DND-41 (cell line): ENCODE results near the gene CD82.

Source experiments
- ATAC-seq: fragments of 200-7000 bp; cut with Tn5 transposase; 3 replicates; pipeline ENCODE4 v1.9.1; 2021; ENCODE audit warnings: low read depth; ENCODE audit not compliant: insufficient read depth
- DNase-seq: peaks from one replicate; pipeline ENCODE4 v3.0.0-alpha.2; 2020
- H2AFZ ChIP-seq: 2 replicates; pipeline ENCODE4 v1.6.0; 2012; ENCODE audit warnings: low read depth, low read length
- H3K27ac ChIP-seq: 2 replicates; pipeline ENCODE4 v1.5.1; 2012; ENCODE audit warnings: low read length, inconsistent platforms
- H3K27me3 ChIP-seq: fragments of 200-600 bp; sonication (generic); 2 replicates; pipeline ENCODE4 v1.6.0; 2012; ENCODE audit warnings: low read length, mild to moderate bottlenecking, inconsistent platforms; ENCODE audit not compliant: insufficient read depth, poor library complexity
- H3K36me3 ChIP-seq: 2 replicates; pipeline ENCODE4 v1.5.1; 2012; ENCODE audit warnings: low read length, inconsistent platforms; ENCODE audit not compliant: insufficient read depth
- H3K4me1 ChIP-seq: 2 replicates; pipeline ENCODE4 v1.5.1; 2012; ENCODE audit warnings: mild to moderate bottlenecking, low read length; ENCODE audit not compliant: insufficient read depth
- H3K4me2 ChIP-seq: 2 replicates; pipeline ENCODE4 v1.6.0; 2012; ENCODE audit warnings: mild to moderate bottlenecking, moderate library complexity, low read length, inconsistent platforms; ENCODE audit not compliant: insufficient read depth
- H3K4me3 ChIP-seq, 2 experiments: fragments of 200-600 bp in 1 of 2; shearing (Covaris generic) in 1 of 2; 2 replicates each; pipeline ENCODE4 v1.5.1; 2012 to 2016; ENCODE audit warnings: inconsistent platforms in 2 of 2, low read length in 2 of 2, mild to moderate bottlenecking in 2 of 2, low read depth in 1 of 2, moderate library complexity in 1 of 2
- H3K79me2 ChIP-seq: 2 replicates; pipeline ENCODE4 v1.6.0; 2012; ENCODE audit warnings: low read length, inconsistent platforms; ENCODE audit not compliant: insufficient read depth
- H3K9ac ChIP-seq: 2 replicates; pipeline ENCODE4 v1.6.0; 2012; ENCODE audit warnings: low read depth, mild to moderate bottlenecking, inconsistent platforms, low read length, moderate library complexity
- H3K9me3 ChIP-seq: 2 replicates; pipeline ENCODE4 v1.5.1; 2012; ENCODE audit warnings: low read length, moderate library complexity, mild to moderate bottlenecking, inconsistent platforms; ENCODE audit not compliant: insufficient read depth, severe bottlenecking
- H4K20me1 ChIP-seq: 2 replicates; pipeline ENCODE4 v1.6.0; 2012; ENCODE audit warnings: low read length; ENCODE audit not compliant: insufficient read depth
- EZH2 ChIP-seq: IDR thresholded peaks from 3 replicates; pipeline ENCODE4 v1.6.1; 2012; ENCODE audit warnings: borderline replicate concordance, low read depth, mild to moderate bottlenecking, moderate library complexity, low read length, inconsistent platforms; ENCODE audit not compliant: severe bottlenecking
- TF ChIP-seq, protein P1 (sequence below): IDR thresholded peaks from 2 replicates; pipeline ENCODE4 v1.5.1; 2012; ENCODE audit warnings: borderline replicate concordance, low read length, moderate library complexity, mild to moderate bottlenecking; ENCODE audit not compliant: poor library complexity, severe bottlenecking; ENCODE audit errors: extremely low read depth

The CD82 gene

DNA sequence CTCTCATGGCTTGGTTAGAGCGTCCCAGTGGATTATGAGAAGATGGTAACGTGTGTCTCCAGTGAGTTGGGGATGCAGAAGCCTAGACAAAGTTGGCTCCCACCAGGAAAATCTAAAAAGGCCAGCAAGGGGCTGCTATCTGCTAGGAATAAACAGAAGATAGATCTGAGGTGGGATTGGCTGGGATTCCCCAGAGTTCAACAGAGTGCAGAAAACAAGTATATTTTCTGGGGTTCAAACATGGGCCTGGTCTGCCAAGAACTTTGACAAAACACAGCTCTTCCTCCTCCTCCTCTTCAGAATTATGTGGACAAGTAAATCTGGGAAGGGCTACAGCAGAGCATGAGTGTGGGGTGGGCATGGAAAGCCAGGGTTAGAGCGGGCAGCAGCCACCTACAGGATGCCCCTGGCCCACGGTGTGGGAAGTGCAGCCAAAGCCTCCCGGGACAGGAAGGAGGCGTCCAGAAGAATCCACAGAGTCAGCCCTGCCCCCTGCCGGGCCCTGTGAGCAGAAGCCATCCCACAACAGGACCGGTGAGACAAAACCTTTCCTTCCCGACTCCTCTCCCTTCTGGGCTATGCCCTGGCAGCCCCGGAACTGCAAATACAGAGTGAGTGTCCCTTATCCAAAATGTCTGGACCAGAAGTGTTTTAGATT is 67.1 kb downstream of the CD82 start:
- ATAC-seq (no peak), DNase-seq (peak; percentile 3)
- H3K36me3 ChIP-seq: no peaks in the 10 kb centered on the region
- no peak overlapping the region for H3K4me2 ChIP-seq
- TF ChIP-seq EZH2: no peak
- TF ChIP-seq, protein P1, sequence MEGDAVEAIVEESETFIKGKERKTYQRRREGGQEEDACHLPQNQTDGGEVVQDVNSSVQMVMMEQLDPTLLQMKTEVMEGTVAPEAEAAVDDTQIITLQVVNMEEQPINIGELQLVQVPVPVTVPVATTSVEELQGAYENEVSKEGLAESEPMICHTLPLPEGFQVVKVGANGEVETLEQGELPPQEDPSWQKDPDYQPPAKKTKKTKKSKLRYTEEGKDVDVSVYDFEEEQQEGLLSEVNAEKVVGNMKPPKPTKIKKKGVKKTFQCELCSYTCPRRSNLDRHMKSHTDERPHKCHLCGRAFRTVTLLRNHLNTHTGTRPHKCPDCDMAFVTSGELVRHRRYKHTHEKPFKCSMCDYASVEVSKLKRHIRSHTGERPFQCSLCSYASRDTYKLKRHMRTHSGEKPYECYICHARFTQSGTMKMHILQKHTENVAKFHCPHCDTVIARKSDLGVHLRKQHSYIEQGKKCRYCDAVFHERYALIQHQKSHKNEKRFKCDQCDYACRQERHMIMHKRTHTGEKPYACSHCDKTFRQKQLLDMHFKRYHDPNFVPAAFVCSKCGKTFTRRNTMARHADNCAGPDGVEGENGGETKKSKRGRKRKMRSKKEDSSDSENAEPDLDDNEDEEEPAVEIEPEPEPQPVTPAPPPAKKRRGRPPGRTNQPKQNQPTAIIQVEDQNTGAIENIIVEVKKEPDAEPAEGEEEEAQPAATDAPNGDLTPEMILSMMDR: no peak
- no peaks in the 10 kb centered on the region for H3K79me2 ChIP-seq
- H3K27ac ChIP-seq: no peak overlapping the region
- H3K9me3 ChIP-seq: no peaks in the 10 kb centered on the region
- H3K4me1 ChIP-seq: no peaks in the 10 kb centered on the region
- no peak overlapping the region for H3K9ac ChIP-seq
- H2AFZ ChIP-seq: no peak overlapping the region
- H3K27me3 ChIP-seq: no peaks in the 10 kb centered on the region
- no peaks in the 10 kb centered on the region for H4K20me1 ChIP-seq
- no peak overlapping the region for H3K4me3 ChIP-seq

DNA sequence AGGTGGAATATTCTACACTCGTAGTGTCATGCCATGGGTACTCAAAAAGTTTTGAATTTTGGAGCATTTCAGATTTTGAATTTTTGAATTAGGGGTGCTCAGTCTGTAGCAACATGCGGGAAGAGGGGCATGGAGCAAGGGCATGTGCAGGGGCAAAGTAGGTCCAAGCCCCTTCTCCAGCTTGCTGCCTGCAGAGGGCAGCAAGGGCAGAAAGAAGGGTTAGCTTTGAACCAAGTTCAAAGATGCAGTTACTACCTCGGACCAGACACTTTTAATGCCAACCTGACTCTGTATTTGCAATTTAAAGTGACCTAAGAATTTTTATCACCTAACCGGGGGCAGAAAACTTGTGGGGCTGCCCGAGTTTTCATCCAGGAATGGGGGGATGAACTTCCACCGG is 68.2 kb downstream of the CD82 start:
- Histone ChIP-seq H2AFZ (no peak overlapping the region), H3K9ac (no peak overlapping the region), H3K4me3 (no peak overlapping the region), H3K27ac (no peak overlapping the region), H3K27me3 (no peaks in the 10 kb centered on the region), H3K4me1 (no peaks in the 10 kb centered on the region), H3K4me2 (no peak overlapping the region), H3K36me3 (no peaks in the 10 kb centered on the region), H4K20me1 (no peaks in the 10 kb centered on the region), H3K9me3 (no peaks in the 10 kb centered on the region), H3K79me2 (no peaks in the 10 kb centered on the region)
- TF ChIP-seq EZH2: no peak
- TF ChIP-seq, protein P1: peak; percentile 36
- DNase-seq (peak; percentile 1), ATAC-seq (no peak)

DNA sequence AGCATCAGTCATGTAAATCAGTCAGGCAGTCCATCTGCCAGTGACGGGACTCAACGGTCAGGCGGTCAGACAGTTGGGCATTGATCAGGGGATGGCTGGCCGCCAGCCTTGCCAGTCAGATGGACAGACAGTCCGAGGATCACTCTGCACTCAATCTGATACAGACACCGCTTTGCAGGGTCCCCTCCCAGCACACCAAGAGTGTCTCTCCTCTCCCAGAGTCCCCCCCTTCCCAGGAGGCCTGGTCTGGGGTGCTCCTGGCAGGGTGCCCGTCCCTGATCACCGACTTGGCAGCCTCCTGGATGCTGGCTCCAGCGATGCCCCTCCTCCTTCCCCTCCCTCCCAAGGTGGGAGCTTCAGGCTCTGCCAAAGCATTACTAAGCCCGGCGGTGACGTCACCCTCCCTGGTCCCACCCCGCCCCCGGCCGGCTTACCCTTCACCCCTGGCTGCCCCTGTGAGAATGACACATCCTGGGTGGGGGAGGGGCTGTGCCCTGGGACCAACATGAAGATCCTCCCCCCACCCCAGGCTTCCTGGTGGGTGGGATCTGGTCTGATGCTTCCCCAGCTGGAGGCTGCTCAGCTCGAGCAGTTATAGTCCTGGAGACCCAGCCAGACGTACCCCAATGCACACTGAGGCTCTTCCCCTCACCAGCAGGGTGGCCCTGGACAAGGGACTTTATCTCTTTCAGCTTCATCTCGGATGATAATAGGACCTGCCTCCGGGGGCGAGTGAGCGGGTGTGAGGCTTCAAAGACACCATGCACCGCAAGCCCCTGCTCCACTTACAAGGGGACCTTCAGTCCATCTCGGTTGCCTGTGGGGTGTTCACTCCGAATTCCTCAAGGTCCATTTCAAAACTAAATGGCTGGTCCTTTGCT is 69.2 kb downstream of the CD82 start:
- Histone ChIP-seq H3K27ac (no peak overlapping the region), H3K27me3 (no peaks in the 10 kb centered on the region), H3K9me3 (no peaks in the 10 kb centered on the region), H4K20me1 (no peaks in the 10 kb centered on the region), H3K79me2 (no peaks in the 10 kb centered on the region), H3K36me3 (no peaks in the 10 kb centered on the region), H3K4me1 (no peaks in the 10 kb centered on the region), H3K9ac (no peak overlapping the region), H3K4me3 (no peak overlapping the region), H3K4me2 (no peak overlapping the region), H2AFZ (no peak overlapping the region)
- no peak for TF ChIP-seq EZH2
- TF ChIP-seq, protein P1: no peak
- peak; percentile 17; the same call in 1 of the 3 replicates for ATAC-seq
- peak; percentile 18 for DNase-seq
